Endothelial cell (in vitro differentiated cells): Measurements from ENCODE around the gene DHRS11. TPM values are rescaled to one million over a fixed set of nuclear protein-coding genes. Genes with fewer than 3 reads are reported as not detected.
A peak's percentile ranks its signal among the peaks of the same experiment; 100 is the strongest.

Source experiments
- DNase-seq: peaks from one replicate; pipeline ENCODE4 v3.0.0; 2021; ENCODE audit warnings: low spot score
- H3K27ac Mint-ChIP-seq: one replicate; pipeline ENCODE4 v1.8.0; 2021; ENCODE audit warnings: mixed read lengths, inconsistent platforms; ENCODE audit not compliant: unreplicated experiment
- H3K27me3 Mint-ChIP-seq: one replicate; pipeline ENCODE4 v1.8.0; 2021; ENCODE audit warnings: mild to moderate bottlenecking, moderate library complexity, mixed read lengths, inconsistent platforms; ENCODE audit not compliant: unreplicated experiment
- H3K36me3 Mint-ChIP-seq: one replicate; pipeline ENCODE4 v1.8.0; 2021; ENCODE audit warnings: mild to moderate bottlenecking, low read depth, mixed read lengths, inconsistent platforms; ENCODE audit not compliant: unreplicated experiment
- H3K4me1 Mint-ChIP-seq: one replicate; pipeline ENCODE4 v1.8.0; 2021; ENCODE audit warnings: mild to moderate bottlenecking, mixed read lengths, inconsistent platforms; ENCODE audit not compliant: unreplicated experiment
- H3K4me3 Mint-ChIP-seq: one replicate; pipeline ENCODE4 v1.8.0; 2021; ENCODE audit warnings: mild to moderate bottlenecking, mixed read lengths, inconsistent platforms; ENCODE audit not compliant: unreplicated experiment
- H3K9me3 Mint-ChIP-seq: one replicate; pipeline ENCODE4 v1.8.0; 2021; ENCODE audit warnings: mixed read lengths, inconsistent platforms; ENCODE audit not compliant: unreplicated experiment
- CTCF ChIP-seq: fragments of 200-600 bp; sonication (generic); IDR thresholded peaks from one replicate; pipeline ENCODE4 v1.5.0; 2021; ENCODE audit warnings: antibody characterized with exemption; ENCODE audit not compliant: unreplicated experiment
- total RNA-seq: library from RNA; stranded (reverse); fragmentation: NEBNext Ultra II Directional; extraction: Animal tissue kit (Norgen Biotek cat#: 25700); gene quantifications from one replicate; pipeline ENCODE4 v1.2.1, GENCODE V29; 2021; ENCODE audit not compliant: unreplicated experiment

Gene DHRS11
- total RNA-seq, 1 donor from 2014 or later, result 3.9 TPM

GRCh38 chr17:36608794-36609497 lies 17.3 kb downstream of the DHRS11 start:
- DNase-seq, result peak; percentile 40
- Mint-ChIP-seq H3K27ac (no peak overlapping the region), H3K4me1 (peaks cover 4% of the 10 kb centered on the region), H3K36me3 (no peaks in the 10 kb centered on the region), H3K4me3 (no peak overlapping the region), H3K9me3 (no peaks in the 10 kb centered on the region), H3K27me3 (peaks cover 7% of the 10 kb centered on the region)
- no peak for TF ChIP-seq CTCF

DNA sequence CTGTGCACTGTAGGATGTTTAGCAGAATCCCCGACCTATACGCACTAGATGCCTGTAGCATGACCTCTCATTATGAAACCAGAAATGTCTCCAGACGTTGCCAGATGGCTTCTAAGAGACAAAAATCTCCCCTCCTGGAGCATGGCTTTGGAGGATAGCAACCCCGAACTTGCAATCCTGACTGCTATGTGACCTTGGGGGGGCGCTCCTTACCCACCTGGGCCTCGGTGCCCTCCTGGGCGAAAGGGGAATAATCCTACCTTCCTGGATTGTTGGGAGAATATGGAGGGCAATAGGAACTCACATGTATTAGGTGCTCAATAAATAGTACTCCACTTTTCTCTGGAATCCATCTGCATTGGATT lies 17.8 kb downstream of the DHRS11 start:
- TF ChIP-seq CTCF, result no peak
- Mint-ChIP-seq H3K27ac (no peak overlapping the region), H3K4me1 (no peaks in the 10 kb centered on the region), H3K9me3 (no peaks in the 10 kb centered on the region), H3K36me3 (no peaks in the 10 kb centered on the region), H3K27me3 (peaks cover 7% of the 10 kb centered on the region), H3K4me3 (no peak overlapping the region)
- DNase-seq, result no peak

DNA sequence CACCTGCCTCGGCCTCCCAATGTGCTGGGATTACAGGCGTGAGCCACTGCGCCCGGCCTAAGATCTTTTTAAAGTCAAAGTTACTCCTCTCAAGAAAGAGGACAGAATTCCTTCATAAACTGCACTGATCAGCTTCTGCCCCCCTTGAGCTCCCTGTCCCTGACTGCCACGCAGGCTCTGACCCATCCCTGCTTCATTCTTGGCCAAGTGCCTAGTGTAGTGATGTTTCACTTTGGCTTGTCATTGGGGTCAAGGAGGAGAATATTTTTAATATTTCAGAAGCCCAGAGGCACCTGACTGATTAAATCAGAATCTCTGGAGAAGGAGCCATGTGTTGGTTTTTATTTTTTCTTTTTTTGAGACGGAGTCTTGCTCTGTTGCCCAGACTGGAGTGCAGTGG lies 18.8 kb downstream of the DHRS11 start:
- Mint-ChIP-seq H3K9me3 (no peaks in the 10 kb centered on the region), H3K27ac (no peak overlapping the region), H3K4me3 (no peak overlapping the region), H3K36me3 (no peaks in the 10 kb centered on the region), H3K4me1 (no peaks in the 10 kb centered on the region), H3K27me3 (peaks cover 7% of the 10 kb centered on the region)
- TF ChIP-seq CTCF, result no peak
- DNase-seq, result no peak

DNA sequence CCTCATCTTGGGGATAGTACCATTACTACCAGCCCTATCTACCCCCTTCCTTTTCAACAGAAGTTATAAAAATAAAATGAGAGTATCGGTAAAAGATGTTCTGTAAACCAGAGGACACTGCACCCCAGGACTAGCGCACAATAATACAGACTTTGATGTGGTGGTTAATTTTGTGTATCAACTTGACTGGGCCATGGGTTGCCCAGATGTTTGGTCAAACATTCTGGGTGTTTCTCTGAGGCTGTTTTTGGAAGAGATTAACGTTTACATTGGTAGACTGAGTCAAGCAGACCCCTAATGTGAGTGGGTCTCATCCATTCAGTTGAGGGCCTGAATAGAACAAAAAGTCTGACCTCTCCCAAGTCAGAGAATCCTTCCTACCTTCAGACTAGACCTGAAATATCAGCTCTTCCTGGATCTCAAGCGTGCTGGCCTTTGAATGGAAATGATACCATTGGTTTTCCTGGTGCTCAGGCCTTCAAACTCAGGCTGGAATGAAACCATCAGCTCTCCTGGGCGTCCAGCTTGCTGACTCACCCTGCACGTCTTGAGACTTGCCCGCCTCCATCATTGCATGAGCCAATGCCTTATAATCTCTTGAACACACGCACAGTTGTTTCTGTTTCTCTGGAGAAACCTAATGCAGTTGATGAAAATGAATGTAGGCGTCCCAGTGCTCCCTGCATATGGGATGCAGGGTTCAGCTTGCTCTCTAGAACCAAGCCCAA lies 19.8 kb downstream of the DHRS11 start:
- no peak for DNase-seq

More for the DNA sequence above, 19.8 kb downstream of the DHRS11 start:
- no peaks in the 10 kb centered on the region for H3K9me3 Mint-ChIP-seq
- no peak for TF ChIP-seq CTCF
- H3K36me3 Mint-ChIP-seq, result no peaks in the 10 kb centered on the region
- no peak overlapping the region for H3K4me3 Mint-ChIP-seq
- no peaks in the 10 kb centered on the region for H3K4me1 Mint-ChIP-seq
- H3K27ac Mint-ChIP-seq, result peak overlapping the region; percentile 24
- H3K27me3 Mint-ChIP-seq, result peaks cover 7% of the 10 kb centered on the region
